HG02588 (cell line): ENCODE results near the gene KCNQ2.
"Not testable (repeated sequence)": the region's sequence is repeated elsewhere in the genome, so short reads cannot be mapped to it uniquely, and the experiment has no call there.

Experiments
- ATAC-seq: cut with Tn5 transposase; IDR thresholded peaks from one replicate; pipeline ENCODE4 v1.9.1; 2021; ENCODE audit warnings: mild to moderate bottlenecking, moderate library complexity; ENCODE audit not compliant: unreplicated experiment

Gene KCNQ2

DNA sequence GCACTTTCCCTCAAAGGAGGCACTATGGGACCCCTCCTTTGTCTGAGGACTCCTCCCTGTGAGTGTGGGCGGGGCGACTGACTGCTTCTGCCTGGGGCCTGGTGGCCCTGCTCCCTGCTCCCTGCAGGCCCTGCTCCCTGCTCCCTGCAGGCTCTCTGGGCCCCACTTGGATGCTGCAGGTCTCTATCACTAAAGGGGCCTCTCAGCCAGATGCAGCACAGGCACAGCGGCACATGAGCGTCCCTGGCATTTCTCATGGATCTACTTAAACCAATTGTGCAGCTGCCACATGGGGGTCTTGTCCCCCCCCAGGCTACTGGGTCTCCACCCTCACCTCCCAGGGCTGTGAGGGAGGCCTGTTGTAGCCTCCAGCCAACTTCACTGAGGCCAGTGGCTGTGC, 18.6 kb upstream of the KCNQ2 start:
- no peak for ATAC-seq

GRCh38 chr20:63490416-63490815, 18.0 kb upstream of the KCNQ2 start:
- ATAC-seq, result no peak

DNA sequence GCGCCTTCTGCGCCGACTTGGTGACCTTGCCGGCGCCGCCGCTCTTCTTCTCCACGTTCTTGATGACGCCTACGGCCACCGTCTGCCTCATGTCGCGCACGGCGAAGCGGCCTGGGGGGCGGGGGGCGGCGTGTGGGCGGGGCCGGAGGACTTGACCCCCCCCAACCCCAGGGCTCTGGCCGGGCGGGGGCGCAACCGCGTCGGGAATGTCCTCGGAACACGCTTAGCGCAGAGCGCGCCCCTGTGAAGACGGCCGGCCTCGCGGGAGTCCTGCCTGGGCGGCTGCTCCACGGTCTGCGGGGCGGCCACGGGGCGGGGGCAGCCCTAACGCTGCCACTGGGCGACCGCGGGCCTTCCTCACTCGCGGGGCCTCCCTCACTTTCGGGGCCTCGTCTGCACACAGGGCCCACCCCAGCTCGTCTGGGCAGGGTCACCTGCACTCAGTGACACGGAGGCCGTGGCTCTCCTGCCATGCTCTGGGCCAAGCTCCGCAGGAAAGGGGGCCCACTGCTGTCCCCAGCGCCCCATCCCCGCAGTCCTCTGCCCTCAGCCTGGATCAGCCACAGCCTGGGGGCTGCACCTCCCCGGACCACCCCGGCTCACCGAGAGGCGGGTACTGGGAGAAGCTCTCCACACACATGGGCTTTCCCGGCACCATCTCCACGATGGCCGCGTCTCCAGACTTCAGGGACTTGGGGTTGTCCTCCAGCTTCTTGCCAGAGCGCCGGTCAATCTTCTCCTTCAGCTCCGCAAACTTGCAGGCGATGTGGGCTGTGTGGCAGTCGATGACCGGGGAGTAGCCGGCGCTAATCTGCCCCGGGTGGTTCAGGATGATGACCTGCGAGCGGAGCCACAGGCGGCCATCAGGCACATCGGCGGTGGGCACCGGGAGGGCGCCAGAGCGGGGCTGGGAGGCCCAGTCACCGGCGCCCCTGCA, 16.1 kb upstream of the KCNQ2 start:
- ATAC-seq, result no peak

GRCh38 chr20:63487781-63488241, 15.4 kb upstream of the KCNQ2 start:
- ATAC-seq, result no peak

- ATAC-seq, result no peak
Observed at GRCh38 chr20:63487116-63487764, 14.8 kb upstream of the KCNQ2 start.

DNA sequence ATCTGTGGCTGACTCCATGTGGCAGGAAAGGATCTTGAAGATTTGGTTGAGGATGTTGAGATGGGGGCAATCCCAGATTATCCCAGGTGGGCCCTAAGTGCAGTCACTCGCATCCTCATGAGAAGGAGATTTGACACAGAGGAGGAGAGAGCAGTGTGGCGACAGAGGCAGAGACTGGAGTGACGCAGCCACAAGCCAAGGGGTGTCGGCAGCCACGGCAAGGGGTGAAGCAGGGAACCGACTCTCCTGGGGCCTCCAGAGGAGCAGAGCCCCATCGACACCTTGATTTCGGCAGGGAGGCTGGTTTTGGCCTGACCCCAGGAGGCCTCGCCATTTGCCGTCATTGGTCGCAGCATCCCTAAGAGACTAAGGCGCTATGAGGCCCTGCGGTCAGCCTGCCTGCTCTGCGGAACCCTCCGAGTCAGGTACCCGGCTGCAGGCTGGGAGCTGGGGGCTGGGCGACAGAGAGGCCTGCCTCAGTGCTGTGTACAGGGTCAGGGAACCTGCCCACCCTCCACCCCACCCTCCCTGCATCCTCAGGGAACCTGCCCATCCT, 13.9 kb upstream of the KCNQ2 start:
- ATAC-seq, result no peak

DNA sequence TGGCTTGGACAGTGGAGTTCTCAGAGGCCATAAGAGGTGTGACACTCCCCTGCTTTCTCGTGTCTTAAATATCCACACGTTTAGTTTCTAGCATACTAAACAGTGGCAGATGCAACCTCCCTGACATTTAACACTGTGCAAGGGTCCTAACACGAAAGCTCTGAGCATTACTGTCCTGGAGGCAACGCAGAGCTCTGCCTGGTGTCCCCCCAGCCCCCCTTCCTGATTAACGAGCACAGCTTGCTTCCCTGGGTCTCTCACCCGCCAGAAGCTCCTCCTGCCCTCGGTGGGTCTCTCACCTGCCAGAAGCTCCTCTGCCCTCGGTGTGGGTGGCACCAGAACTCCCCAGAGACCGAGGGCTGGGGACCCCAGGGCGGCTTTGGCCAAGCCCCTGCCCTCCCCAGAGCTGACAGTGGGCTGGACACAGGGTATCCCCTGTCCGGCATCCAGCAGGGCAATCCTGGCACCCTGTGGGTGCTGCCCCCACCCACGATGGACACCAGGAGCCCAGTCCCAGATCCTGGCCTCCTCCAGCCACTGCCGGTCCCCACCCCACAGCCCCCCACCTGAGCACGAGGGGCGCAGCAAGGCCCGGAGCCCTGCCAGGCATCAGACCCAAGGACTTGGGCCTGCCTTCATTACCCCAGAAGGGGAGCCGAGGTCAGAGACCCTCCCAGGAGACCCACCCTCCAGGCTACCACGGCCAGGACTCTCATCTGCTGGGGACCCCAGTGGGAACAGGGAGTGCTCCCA, 12.4 kb upstream of the KCNQ2 start:
- no peak for ATAC-seq

- ATAC-seq, result no peak
Observed at GRCh38 chr20:63484236-63484635, 11.8 kb upstream of the KCNQ2 start.

DNA sequence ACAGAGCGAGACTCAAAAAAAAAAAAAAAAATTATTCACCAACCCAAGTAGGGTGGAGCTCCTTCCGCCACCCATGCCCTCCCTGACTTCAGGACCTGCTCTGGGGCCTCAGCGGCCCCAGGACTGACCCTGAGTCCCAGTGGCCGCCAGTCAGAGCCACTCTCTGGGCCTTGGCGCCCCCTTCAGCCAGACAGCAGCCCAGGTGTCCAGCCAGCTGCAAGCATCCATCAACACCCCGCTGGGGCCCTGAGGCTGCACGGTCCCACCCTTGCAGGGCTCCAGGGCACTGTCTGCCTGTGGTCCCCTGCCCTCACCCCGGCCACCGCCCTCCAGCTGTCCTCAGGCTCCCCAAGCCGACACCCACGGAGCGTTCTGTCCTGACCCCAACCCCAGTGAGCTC, 11.4 kb upstream of the KCNQ2 start:
- ATAC-seq, result no peak

DNA sequence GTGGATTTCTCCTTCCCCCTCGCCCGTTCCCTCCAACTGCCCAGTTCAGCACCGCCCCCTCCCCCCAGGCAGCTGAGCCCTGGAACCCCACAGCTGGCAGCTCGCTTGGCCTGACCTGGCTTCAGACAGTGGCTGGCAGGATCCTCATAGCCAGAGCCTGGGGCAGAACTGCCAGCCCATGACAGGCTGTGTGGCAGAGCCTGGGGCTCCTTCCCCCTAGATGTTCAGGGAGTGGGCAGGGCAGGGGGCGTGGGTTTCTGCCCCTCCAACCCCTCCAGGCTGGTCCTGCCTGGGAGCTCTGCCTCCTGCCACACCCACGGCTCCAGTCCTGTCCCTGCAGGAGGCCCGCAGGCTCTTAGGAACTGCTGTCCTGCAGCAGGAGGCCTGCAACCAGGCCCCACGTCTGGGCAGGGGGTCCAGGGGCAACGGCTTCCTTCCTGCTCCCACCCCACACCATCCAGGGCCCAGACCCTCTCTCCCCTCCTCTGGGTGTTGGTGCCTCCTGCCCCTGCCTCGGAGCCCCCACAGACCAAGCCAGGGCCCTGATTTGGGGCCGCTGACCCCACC, 9.6 kb upstream of the KCNQ2 start:
- ATAC-seq, result no peak

- no peak for ATAC-seq
Observed at GRCh38 chr20:63481503-63481902, 9.0 kb upstream of the KCNQ2 start.

DNA sequence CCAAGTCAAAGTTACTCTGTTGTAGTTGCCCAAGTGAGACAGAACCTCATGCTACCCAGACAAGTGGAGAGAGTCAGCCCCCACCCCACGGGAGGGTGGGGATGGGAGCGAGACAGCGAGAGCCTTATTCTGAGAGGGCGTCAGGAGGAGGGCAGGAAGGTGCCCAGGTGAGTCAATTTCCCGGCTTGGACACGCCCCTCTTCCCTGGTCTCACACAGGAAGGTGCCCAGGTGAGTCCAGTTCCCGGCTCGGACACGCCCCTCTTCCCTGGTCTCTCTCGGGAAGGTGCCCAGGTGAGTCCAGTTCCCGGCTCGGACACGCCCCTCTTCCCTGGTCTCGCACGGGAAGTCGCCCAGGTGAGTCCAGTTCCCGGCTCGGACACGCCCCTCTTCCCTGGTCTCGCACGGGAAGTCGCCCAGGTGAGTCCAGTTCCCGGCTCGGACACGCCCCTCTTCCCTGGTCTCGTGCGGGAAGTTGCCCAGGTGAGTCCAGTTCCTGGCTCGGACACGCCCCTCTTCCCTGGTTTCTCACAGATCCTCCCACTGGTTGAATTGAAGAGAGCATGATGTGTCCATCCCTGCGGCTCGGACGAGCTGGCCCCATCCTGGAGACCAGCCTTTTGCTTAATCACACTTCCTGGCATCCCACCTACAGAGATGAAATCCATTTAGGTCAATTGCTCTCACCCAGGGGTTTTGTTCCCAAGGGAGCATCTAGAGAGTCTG, 7.4 kb upstream of the KCNQ2 start:
- ATAC-seq, result not testable (repeated sequence)

- no peak for ATAC-seq
Observed at GRCh38 chr20:63478346-63479302, 6.2 kb upstream of the KCNQ2 start.

DNA sequence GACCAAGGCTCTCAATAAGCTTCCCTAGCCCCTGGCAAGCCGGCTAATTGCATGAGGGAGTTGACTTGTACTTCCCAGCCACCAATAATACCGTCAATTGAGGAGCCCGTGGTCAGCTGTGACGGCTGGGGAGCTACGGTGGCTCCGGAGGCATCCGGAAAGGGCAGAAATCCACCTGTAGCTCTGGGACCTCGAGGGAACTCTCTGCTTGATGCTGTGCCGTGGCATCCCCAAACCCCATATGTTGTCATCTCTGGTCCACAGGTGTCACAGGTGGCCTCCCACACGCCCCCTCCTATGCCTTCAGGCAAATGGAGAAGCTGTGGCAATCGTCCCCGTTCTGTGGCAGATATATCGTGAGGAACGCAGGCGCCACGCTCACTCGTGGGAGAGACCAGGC, 5.5 kb upstream of the KCNQ2 start:
- ATAC-seq, result no peak

DNA sequence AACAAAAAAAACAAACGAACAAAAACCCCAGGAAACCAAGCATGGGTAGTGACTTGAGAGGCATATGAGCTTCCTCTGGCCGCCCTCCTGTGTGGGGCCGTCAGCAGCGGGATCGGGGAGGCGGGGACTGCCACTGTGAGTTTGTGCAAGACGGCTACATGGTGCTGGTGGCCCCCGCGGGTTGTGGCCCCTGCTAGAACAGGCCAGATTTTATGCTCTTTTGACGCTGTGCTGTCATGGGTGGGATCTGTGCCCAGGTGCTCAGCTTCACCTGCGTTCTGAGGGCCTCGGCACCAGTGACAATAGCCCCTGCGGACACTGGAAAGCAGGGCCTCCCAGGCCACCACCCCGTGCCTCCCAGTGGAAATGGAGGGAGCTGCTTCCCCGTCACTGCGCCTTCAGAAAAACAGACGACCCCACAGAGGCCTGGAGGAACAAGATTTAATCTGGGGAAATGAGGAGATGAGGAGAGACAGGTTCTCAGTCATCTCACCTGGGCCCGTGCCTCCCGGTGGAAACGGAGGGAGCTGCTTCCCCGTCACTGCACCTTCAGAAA, 4.7 kb upstream of the KCNQ2 start:
- ATAC-seq, result no peak

DNA sequence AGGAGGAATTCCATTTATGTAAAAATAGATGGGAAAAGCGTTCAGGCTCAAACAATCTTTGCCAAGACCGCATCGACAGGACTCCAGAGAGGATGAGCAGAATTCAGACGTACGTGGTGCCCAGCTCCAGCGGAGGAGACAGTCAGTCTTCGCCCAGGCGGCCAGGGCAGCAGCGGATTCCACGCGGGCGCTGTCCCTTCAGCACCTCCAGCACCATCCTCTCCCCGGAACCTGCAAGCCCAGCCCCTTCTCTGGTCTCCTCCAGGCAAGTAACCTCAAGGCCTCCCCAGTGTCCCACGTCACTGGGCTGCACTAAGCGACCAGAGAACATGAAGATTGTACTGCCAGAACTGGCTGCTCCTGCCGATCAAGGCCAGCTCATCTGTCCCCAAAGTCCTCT, 2.8 kb upstream of the KCNQ2 start:
- no peak for ATAC-seq

DNA sequence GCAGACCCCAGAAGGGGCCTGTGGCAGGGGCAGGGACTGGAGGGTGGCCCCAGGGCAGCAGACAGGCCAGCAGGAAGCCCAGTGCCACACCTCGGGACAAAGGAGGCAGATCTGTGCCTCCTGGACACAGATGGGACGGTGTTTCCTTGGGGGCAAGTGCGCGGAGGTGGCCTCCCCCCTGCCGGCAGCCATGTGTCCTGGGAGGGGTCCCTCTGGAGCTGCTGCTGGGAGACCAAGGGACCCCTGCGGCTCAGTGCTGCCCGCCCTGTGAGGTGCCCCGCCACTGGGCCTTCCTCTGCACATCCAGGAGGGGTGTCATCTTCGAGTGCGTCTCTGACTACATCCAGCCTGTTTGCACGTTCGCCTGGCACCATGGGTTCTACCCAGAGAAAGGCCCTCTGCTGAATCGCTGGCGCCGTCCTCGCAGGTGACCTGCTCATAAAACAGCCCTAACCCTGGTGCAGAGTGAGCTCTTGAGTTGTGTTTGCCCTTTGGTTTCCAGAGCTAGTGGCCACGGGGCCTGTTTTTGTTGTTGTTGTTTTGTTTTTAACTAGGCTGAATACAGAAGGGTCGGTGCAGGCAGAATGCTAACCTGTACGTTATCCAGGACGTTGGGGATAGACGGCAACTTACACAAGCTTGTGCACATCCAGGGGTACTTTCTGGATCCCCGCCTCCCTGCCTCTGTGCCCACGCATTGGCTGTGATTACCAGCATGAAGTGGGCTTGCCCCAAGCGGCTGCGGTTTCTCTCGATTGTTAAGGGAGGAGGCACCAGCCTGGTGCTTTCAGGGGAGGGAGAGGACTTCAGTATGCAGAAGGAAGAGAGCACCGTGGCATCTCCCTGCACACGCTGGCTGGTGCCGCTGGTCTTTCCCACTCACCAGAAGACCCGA, 1.3 kb upstream of the KCNQ2 start:
- ATAC-seq, result no peak
